HepG2 (cell line): ENCODE data around the gene GCN1. TPM values are rescaled to one million over a fixed set of nuclear protein-coding genes. Genes with fewer than 3 reads are reported as not detected.

Source experiments
- ADNP ChIP-seq: sonication (generic); formaldehyde crosslinking; IDR thresholded peaks from 2 replicates; pipeline ENCODE4 v1.4.0; 2020; ENCODE audit warnings: missing genetic modification reagents
- ATF1 ChIP-seq: IDR thresholded peaks from 2 replicates; pipeline ENCODE4 v1.6.1; 2016; ENCODE audit warnings: mild to moderate bottlenecking, control low read depth
- GMEB1 ChIP-seq: sonication (generic); formaldehyde crosslinking; IDR thresholded peaks from 2 replicates; pipeline ENCODE4 v1.5.1; 2020; ENCODE audit warnings: missing genetic modification reagents, mild to moderate bottlenecking, borderline replicate concordance
- IKZF1 ChIP-seq: fragments of 450-650 bp; IDR thresholded peaks from 2 replicates; pipeline ENCODE4 v1.7.1; 2016
- KLF12 ChIP-seq: sonication (generic); formaldehyde crosslinking; IDR thresholded peaks from 2 replicates; pipeline ENCODE4 v1.4.0; 2020; ENCODE audit warnings: missing genetic modification reagents, borderline replicate concordance
- PBX3 ChIP-seq: sonication (generic); formaldehyde crosslinking; IDR thresholded peaks from 2 replicates; pipeline ENCODE4 v1.8.1; 2023; ENCODE audit warnings: missing genetic modification reagents, inconsistent platforms, borderline replicate concordance
- PRDM15 ChIP-seq: sonication (generic); formaldehyde crosslinking; IDR thresholded peaks from 2 replicates; pipeline ENCODE4 v1.4.0; 2020; ENCODE audit warnings: missing genetic modification reagents
- REPIN1 ChIP-seq: sonication (generic); formaldehyde crosslinking; IDR thresholded peaks from 2 replicates; pipeline ENCODE4 v1.8.0; 2022; ENCODE audit warnings: missing genetic modification reagents, low read depth, mild to moderate bottlenecking, borderline replicate concordance
- REXO4 ChIP-seq: sonication (generic); formaldehyde crosslinking; IDR thresholded peaks from 2 replicates; pipeline ENCODE4 v1.8.0; 2022; ENCODE audit warnings: missing genetic modification reagents, mild to moderate bottlenecking, borderline replicate concordance
- RNF2 ChIP-seq: fragments of 450-650 bp; conservative IDR thresholded peaks from 2 replicates; pipeline ENCODE4 v1.6.1; 2016; ENCODE audit warnings: low read depth
- SIN3B ChIP-seq: fragments of 150-350 bp; IDR thresholded peaks from 2 replicates; pipeline ENCODE4 v1.6.1; 2014; ENCODE audit warnings: low read length
- STAG1 ChIP-seq: sonication (generic); formaldehyde crosslinking; IDR thresholded peaks from 2 replicates; pipeline ENCODE4 v1.4.0; 2020; ENCODE audit warnings: missing genetic modification reagents
- STAT5B ChIP-seq: sonication (generic); formaldehyde crosslinking; IDR thresholded peaks from 2 replicates; pipeline ENCODE4 v1.4.0; 2020; ENCODE audit warnings: missing genetic modification reagents
- TOE1 ChIP-seq: sonication (generic); formaldehyde crosslinking; IDR thresholded peaks from 2 replicates; pipeline ENCODE4 v1.4.0; 2020; ENCODE audit warnings: mild to moderate bottlenecking, missing genetic modification reagents
- ZBTB49 ChIP-seq: sonication (generic); formaldehyde crosslinking; IDR thresholded peaks from 2 replicates; pipeline ENCODE4 v1.4.0; 2020; ENCODE audit warnings: missing genetic modification reagents, borderline replicate concordance
- ZBTB8A ChIP-seq: sonication (generic); formaldehyde crosslinking; IDR thresholded peaks from 2 replicates; pipeline ENCODE4 v1.4.0; 2020; ENCODE audit warnings: mild to moderate bottlenecking, low read depth, missing genetic modification reagents, borderline replicate concordance
- ZGPAT ChIP-seq: IDR thresholded peaks from 2 replicates; pipeline ENCODE4 v1.6.1; 2016; ENCODE audit warnings: mild to moderate bottlenecking
- ZNF12 ChIP-seq: sonication (generic); formaldehyde crosslinking; IDR thresholded peaks from 2 replicates; pipeline ENCODE4 v1.5.0; 2020; ENCODE audit warnings: missing genetic modification reagents
- ZNF547 ChIP-seq: sonication (generic); formaldehyde crosslinking; IDR thresholded peaks from 2 replicates; pipeline ENCODE4 v1.5.1; 2020; ENCODE audit warnings: mild to moderate bottlenecking, missing genetic modification reagents
- polyA plus RNA-seq, 8 experiments: library from polyadenylated mRNA; depleted of rRNA in 3 of 8; stranded (reverse) in 7 of 8; unstranded in 1 of 8; fragments of >200 nt; fragmentation: Illumina TruSeq in 4 of 8; extraction: Trizol in 4 of 8; gene quantifications; 2 replicates each; pipeline versions ENCODE4 v1.2.1 to v1.2.3, GENCODE V29; 2011 to 2016; ENCODE audit warnings: low read depth in 4 of 8, missing spikeins in 1 of 8, mixed read lengths in 1 of 8; ENCODE audit not compliant: insufficient read depth in 1 of 8
- total RNA-seq, 5 experiments: library from RNA; depleted of rRNA; stranded (reverse); fragments of >200 nt; fragmentation: Illumina TruSeq; extraction: Trizol; gene quantifications; 2 replicates each; pipeline ENCODE4 v1.2.3, GENCODE V29; 2016; ENCODE audit warnings: low read depth in 1 of 5

Gene GCN1
- total and polyA plus RNA-seq, 2 of the 13 experiments (the other 11 are each of a cell fraction or from before 2014, with no cell fraction given): 58.2 to 83.0 TPM

- TF ChIP-seq ZGPAT: peak; percentile 82
- no peak for TF ChIP-seq ZBTB8A (CRISPR knock-in tag)
- no peak for TF ChIP-seq ADNP (CRISPR knock-in tag)
- 0 out of 2 replicates have a peak, but pooled peaks have one; percentile 54 for TF ChIP-seq TOE1 (CRISPR knock-in tag)
- peak; percentile 69; the same call in 1 of the 2 replicates for TF ChIP-seq GMEB1
- TF ChIP-seq SIN3B: no peak
- TF ChIP-seq REXO4 (CRISPR knock-in tag): no peak
- TF ChIP-seq RNF2: no peak; the same call in 1 of the 2 replicates
- no peak for TF ChIP-seq IKZF1
- TF ChIP-seq ATF1 (CRISPR knock-in tag): no peak
- TF ChIP-seq ZNF547 (CRISPR knock-in tag): peak; percentile 59; the same call in 1 of the 2 replicates
- TF ChIP-seq ZNF12: no peak
- no peak for TF ChIP-seq PBX3
- TF ChIP-seq REPIN1 (CRISPR knock-in tag): peak; percentile 78; the same call in 1 of the 2 replicates
- TF ChIP-seq STAG1 (CRISPR knock-in tag): peak; percentile 95
- TF ChIP-seq PRDM15: peak; percentile 13; the same call in 1 of the 2 replicates
- peak; percentile 80; the same call in 1 of the 2 replicates for TF ChIP-seq KLF12 (CRISPR knock-in tag)
- no peak for TF ChIP-seq STAT5B
- no peak for TF ChIP-seq ZBTB49 (CRISPR knock-in tag)
Measured at GRCh38 chr12:120228291-120229070, 34.0 kb upstream of the GCN1 start (continued).
